ENCODE data around the gene RNU2-63P.

GRCh38 chr2:88053934-88054781, 37.8 kb upstream of the RNU2-63P start:
- TF ChIP-seq POLR2A (IDR thresholded peaks at IDR 0.05) = no peak
- no peak for TF ChIP-seq CTCF (IDR thresholded peaks at IDR 0.05)
